Body of pancreas (tissue), 4 donors: ENCODE data around the gene GPS2. TPM values are rescaled to one million over a fixed set of nuclear protein-coding genes. Genes with fewer than 3 reads are reported as not detected.

Experiments
- ATAC-seq: fragments of 150-250 bp; one replicate; pipeline ENCODE4 v1.9.1; 2016
- DNase-seq, 4 donors: peaks; one replicate each; pipeline ENCODE4 v3.0.0-alpha.2; 2019
- H3K27ac ChIP-seq, 4 donors: fragments of 200-600 bp; sonication (generic); 1 replicate in 3 of 4; 2 replicates in 1 of 4; pipeline versions ENCODE4 v1.5.1 to v1.6.1; 2016 to 2019; ENCODE audit warnings: mild to moderate bottlenecking in 1 of 4, mixed read lengths in 1 of 4, moderate library complexity in 1 of 4
- H3K27me3 ChIP-seq, 2 donors: fragments of 200-600 bp; sonication (generic); one replicate each; pipeline ENCODE4 v1.6.0; 2016; ENCODE audit warnings: mild to moderate bottlenecking in 1 of 2
- H3K36me3 ChIP-seq, 2 donors: fragments of 200-600 bp; sonication (generic); replicated peaks in 1 of 2; 2 replicates each; pipeline ENCODE4 v1.5.1; 2016; ENCODE audit warnings: low read depth in 2 of 2; ENCODE audit not compliant: insufficient read depth in 1 of 2
- H3K4me1 ChIP-seq: fragments of 200-600 bp; sonication (generic); one replicate; pipeline ENCODE4 v1.6.0; 2016
- H3K4me3 ChIP-seq, 2 donors: fragments of 200-600 bp; sonication (generic); 1 replicate in 1 of 2; 2 replicates in 1 of 2; pipeline ENCODE4 v1.5.1; 2016 to 2019
- H3K9me3 ChIP-seq, 3 donors: fragments of 200-600 bp; sonication (generic); 1 replicate in 2 of 3; 2 replicates in 1 of 3; pipeline ENCODE4 v1.5.1; 2016
- CTCF ChIP-seq, 7 experiments: fragments of 450-650 bp in 4 of 7; fragments of 200-600 bp in 3 of 7; sonication (generic) in 3 of 7; IDR thresholded peaks; one replicate each; pipeline ENCODE4 v1.5.1; 2016 to 2019; ENCODE audit warnings: antibody characterized with exemption in 7 of 7
- POLR2A ChIP-seq, 3 donors: fragments of 450-650 bp; IDR thresholded peaks; one replicate each; pipeline ENCODE4 v1.6.1; 2016; ENCODE audit warnings: antibody characterized with exemption in 3 of 3, mild to moderate bottlenecking in 2 of 3
- WGBS, 2 donors: methylation state at CpG; one replicate each; pipeline ENCODE4 v1.1.5; 2017; 5-methylcytosine and 5-hydroxymethylcytosine counted together
- intact Hi-C: fragments of 100-400 bp; cut with DNase I; formaldehyde crosslinking; loops from one replicate; pipeline ENCODE4 v1.15.1; 2023
- total RNA-seq, 2 donors: library from RNA; depleted of rRNA; stranded (reverse); fragments of >200 nt; gene quantifications; one replicate each; pipeline ENCODE4 v1.1.0, GENCODE V29; 2016

The GPS2 gene
- total RNA-seq, 2 donors from 2014 or later, result 71.9 to 75.8 TPM

GRCh38 chr17:7328840-7329373 lies 13.7 kb upstream of the GPS2 start, which contains the start of gene NEURL4:
Gene NEURL4, minus strand, starts transcription at chr17:7329335. Its CDS starts 23 bp downstream, at chr17:7329312.
- no peaks in the 10 kb centered on the region for H3K9me3 ChIP-seq
- DNase-seq (no peak), ATAC-seq (peak; percentile 19)
- peaks cover 0 to 4% of the 10 kb centered on the region in 2 donors for H3K36me3 ChIP-seq
- peak within 1 kb of the TSS; percentile 79 to 92 (median 89) for H3K27ac ChIP-seq
- peaks cover 25% of the 10 kb centered on the region for H3K4me1 ChIP-seq
- 0% methylated on average over 10 to 47 of the region's 50 CpGs for WGBS, 2 donors
- H3K4me3 ChIP-seq, result peak within 1 kb of the TSS; percentile 85 to 94
- TF ChIP-seq CTCF (IDR thresholded peaks at IDR 0.05) (no peak), POLR2A (IDR thresholded peaks at IDR 0.05) (no peak)
- intact Hi-C loops, result no loop called here
- H3K27me3 ChIP-seq, result no peaks in the 10 kb centered on the region

DNA sequence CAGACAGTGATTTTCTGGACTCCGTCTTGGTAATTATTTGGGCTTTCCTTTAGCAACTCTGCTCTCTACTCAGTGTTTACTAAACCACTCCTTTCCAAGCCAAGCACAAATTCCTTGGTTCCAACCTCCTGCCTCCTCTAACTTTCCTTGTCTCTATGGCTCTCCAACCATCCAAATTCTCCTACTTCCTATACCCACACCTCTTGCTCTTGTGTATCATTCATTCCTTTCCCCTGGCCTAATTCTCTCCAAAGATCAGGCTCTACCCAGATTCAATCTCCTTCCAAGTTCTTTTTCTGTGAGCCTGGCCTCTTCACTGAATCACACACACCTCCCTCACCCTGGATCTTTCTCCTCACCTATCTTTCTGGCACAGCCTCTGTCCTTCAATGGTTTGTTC lies 12.8 kb upstream of the GPS2 start:
- TF ChIP-seq CTCF (IDR thresholded peaks at IDR 0.05), result no peak
- no peaks in the 10 kb centered on the region for H3K9me3 ChIP-seq
- 63 to 78% methylated on average over 1 of the region's 1 CpG for WGBS, 2 donors
- no peak for ATAC-seq
- H3K36me3 ChIP-seq, result peaks cover 0 to 4% of the 10 kb centered on the region in 2 donors
- intact Hi-C loops, result no loop called here
- H3K4me3 ChIP-seq, result no peak overlapping the region
- H3K4me1 ChIP-seq, result peaks cover 25% of the 10 kb centered on the region
- no peak overlapping the region for H3K27ac ChIP-seq
- no peak for DNase-seq
- no peaks in the 10 kb centered on the region for H3K27me3 ChIP-seq

DNA sequence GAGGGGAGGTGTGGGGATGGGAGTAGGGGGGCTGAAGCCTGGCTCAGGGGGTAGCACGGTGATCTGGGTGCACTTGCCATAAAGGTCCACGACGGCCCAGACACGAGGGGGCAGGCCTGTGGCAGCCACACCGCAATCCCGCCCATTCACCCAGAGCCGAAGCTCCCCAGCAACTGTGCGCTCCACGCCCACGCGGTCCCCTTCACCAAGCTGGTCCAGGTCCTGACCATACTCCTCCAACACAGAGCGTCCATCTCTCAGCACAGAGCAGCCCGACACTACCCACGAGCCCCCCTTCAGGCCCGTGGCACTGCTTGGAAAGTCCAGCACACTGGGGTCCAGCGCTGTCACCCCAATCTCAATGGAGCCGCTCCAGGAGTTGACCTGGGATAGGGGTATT lies 12.3 kb upstream of the GPS2 start:
- 76 to 83% methylated on average over 14 of the region's 17 CpGs for WGBS, 2 donors
- Histone ChIP-seq H3K9me3 (no peaks in the 10 kb centered on the region), H3K4me3 (no peak overlapping the region), H3K27me3 (no peaks in the 10 kb centered on the region), H3K27ac (no peak overlapping the region), H3K4me1 (peaks cover 25% of the 10 kb centered on the region), H3K36me3 (peaks cover 0 to 9% of the 10 kb centered on the region in 2 donors)
- intact Hi-C loops, result no loop called here
- DNase-seq (peak in 1 of 4 donors; percentile 13), ATAC-seq (no peak)
- TF ChIP-seq CTCF (IDR thresholded peaks at IDR 0.05) (no peak), POLR2A (IDR thresholded peaks at IDR 0.05) (no peak)

DNA sequence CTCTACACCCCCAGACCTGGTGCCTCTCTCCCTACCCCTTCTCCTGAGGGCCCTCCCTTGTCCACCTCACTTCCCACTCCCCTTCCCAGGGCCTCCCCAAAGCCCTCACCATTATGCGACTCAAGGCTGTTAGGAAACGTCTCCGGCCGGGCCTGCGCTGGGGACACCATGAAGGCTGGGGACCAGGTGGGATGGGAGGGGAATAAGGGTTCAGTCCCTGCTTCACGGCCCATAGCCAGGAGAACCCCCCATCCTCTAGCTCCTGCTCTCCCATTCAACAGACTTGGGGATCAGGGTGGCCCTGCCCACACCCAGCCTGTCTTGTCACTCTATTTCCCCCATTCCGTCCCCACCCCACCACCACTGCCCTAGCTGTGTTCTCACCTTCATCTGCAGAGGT lies 11.9 kb upstream of the GPS2 start:
- H3K9me3 ChIP-seq, result no peaks in the 10 kb centered on the region
- 92% methylated on average over 7 of the region's 7 CpGs for WGBS, 2 donors
- H3K36me3 ChIP-seq, result peaks cover 0 to 9% of the 10 kb centered on the region in 2 donors
- H3K27ac ChIP-seq, result no peak overlapping the region
- H3K4me1 ChIP-seq, result peaks cover 25% of the 10 kb centered on the region
- DNase-seq (no peak), ATAC-seq (no peak)
- intact Hi-C loops, result no loop called here
- no peaks in the 10 kb centered on the region for H3K27me3 ChIP-seq
- no peak overlapping the region for H3K4me3 ChIP-seq
- TF ChIP-seq CTCF (IDR thresholded peaks at IDR 0.05), result no peak
- TF ChIP-seq POLR2A (IDR thresholded peaks at IDR 0.05), result no peak

- intact Hi-C loops, result no loop called here
Observed at GRCh38 chr17:7326186-7326585, 11.0 kb upstream of the GPS2 start.

More at GRCh38 chr17:7326186-7326585, 11.0 kb upstream of the GPS2 start:
- Histone ChIP-seq H3K4me3 (no peak overlapping the region), H3K9me3 (no peaks in the 10 kb centered on the region), H3K27ac (no peak overlapping the region), H3K27me3 (no peaks in the 10 kb centered on the region), H3K4me1 (peaks cover 25% of the 10 kb centered on the region), H3K36me3 (peaks cover 0 to 16% of the 10 kb centered on the region in 2 donors)
- 67 to 87% methylated on average over 5 to 7 of the region's 11 CpGs for WGBS, 2 donors
- TF ChIP-seq CTCF (IDR thresholded peaks at IDR 0.05) (no peak), POLR2A (IDR thresholded peaks at IDR 0.05) (no peak)
- ATAC-seq (no peak), DNase-seq (no peak)
